OCI-LY1 (cell line): ENCODE data around the gene STK24.

Experiments used
- EZH2 ChIP-seq: fragments of 200-600 bp; sonication (generic), shearing (Covaris generic); IDR thresholded peaks from 2 replicates; pipeline ENCODE4 v1.8.0; 2017; ENCODE audit warnings: borderline replicate concordance, mixed run types, mild to moderate bottlenecking, antibody characterized with exemption, low read length, moderate library complexity, mixed read lengths
- TF ChIP-seq, protein P1 (sequence below): fragments of 200-600 bp; sonication (generic), shearing (Covaris generic); IDR thresholded peaks from 2 replicates; pipeline ENCODE4 v1.5.1; 2017; ENCODE audit warnings: mild to moderate bottlenecking, antibody characterized with exemption, low read length, moderate library complexity, mixed read lengths

DNA sequence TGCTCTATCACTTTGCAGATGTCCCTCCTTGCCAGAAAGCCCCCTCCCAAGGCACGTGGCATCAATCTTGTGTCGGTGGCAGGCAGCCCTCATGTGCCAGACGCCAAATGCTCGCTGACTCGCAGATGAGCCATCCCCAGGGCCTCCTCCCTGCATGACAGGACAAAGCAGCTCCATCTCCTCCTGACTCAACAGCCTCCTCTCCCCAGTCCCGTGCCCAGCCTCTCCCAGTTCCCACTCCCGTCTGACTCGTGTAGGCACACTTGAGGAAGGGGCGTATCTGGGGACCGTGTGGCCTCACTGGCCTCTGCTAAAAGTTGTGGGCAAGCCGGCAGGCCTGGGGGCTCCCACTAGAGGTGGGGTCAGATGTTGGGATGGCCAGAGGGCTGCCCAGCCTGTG lies 133.6 kb downstream of the STK24 start:
- TF ChIP-seq, protein P1, sequence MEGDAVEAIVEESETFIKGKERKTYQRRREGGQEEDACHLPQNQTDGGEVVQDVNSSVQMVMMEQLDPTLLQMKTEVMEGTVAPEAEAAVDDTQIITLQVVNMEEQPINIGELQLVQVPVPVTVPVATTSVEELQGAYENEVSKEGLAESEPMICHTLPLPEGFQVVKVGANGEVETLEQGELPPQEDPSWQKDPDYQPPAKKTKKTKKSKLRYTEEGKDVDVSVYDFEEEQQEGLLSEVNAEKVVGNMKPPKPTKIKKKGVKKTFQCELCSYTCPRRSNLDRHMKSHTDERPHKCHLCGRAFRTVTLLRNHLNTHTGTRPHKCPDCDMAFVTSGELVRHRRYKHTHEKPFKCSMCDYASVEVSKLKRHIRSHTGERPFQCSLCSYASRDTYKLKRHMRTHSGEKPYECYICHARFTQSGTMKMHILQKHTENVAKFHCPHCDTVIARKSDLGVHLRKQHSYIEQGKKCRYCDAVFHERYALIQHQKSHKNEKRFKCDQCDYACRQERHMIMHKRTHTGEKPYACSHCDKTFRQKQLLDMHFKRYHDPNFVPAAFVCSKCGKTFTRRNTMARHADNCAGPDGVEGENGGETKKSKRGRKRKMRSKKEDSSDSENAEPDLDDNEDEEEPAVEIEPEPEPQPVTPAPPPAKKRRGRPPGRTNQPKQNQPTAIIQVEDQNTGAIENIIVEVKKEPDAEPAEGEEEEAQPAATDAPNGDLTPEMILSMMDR, result no peak
- no peak for TF ChIP-seq EZH2
